Adrenal gland (tissue), 5 donors: ENCODE measurements around the gene PRICKLE2.

Source experiments
- CTCF ChIP-seq, 6 experiments: fragments of 450-650 bp in 4 of 6; fragments of 200-600 bp in 2 of 6; sonication (generic) in 1 of 6; IDR thresholded peaks; 1 replicate in 5 of 6; 2 replicates in 1 of 6; pipeline versions ENCODE4 v1.5.1 to v1.8.0; 2016 to 2021; ENCODE audit warnings: antibody characterized with exemption in 6 of 6, mild to moderate bottlenecking in 2 of 6, moderate library complexity in 1 of 6
- POLR2A ChIP-seq, 2 donors: fragments of 450-650 bp; IDR thresholded peaks; one replicate each; pipeline ENCODE4 v1.6.1; 2017; ENCODE audit warnings: antibody characterized with exemption in 2 of 2, mild to moderate bottlenecking in 2 of 2, moderate library complexity in 1 of 2
- donor health status: DM: no; HTN: no; CAD: no.

- TF ChIP-seq CTCF (IDR thresholded peaks at IDR 0.05) (no peak), POLR2A (IDR thresholded peaks at IDR 0.05) (no peak)
Observed at GRCh38 chr3:64102147-64102546, 123.1 kb downstream of the PRICKLE2 start.
